GM21529 (cell line): ENCODE results near the gene RNF8.
A peak's percentile ranks its signal among the peaks of the same experiment; 100 is the strongest.
"Not testable (repeated sequence)": the region's sequence is repeated elsewhere in the genome, so short reads cannot be mapped to it uniquely, and the experiment has no call there.

Experiments used
- ATAC-seq: cut with Tn5 transposase; IDR thresholded peaks from one replicate; pipeline ENCODE4 v1.9.1; 2021; ENCODE audit not compliant: unreplicated experiment

Gene RNF8

GRCh38 chr6:37396571-37397180 lies 42.9 kb downstream of the RNF8 start:
- no peak for ATAC-seq

- no peak for ATAC-seq
Measured at GRCh38 chr6:37399131-37399530, 45.3 kb downstream of the RNF8 start.

- no peak for ATAC-seq
Measured at GRCh38 chr6:37399795-37400490, 46.2 kb downstream of the RNF8 start.

- ATAC-seq, result not testable (repeated sequence)
Measured at GRCh38 chr6:37401658-37402057, 47.9 kb downstream of the RNF8 start.

GRCh38 chr6:37406726-37407341 lies 53.1 kb downstream of the RNF8 start:
- no peak for ATAC-seq

GRCh38 chr6:37407948-37408347 lies 54.2 kb downstream of the RNF8 start:
- ATAC-seq, result no peak

- ATAC-seq, result no peak
Measured at GRCh38 chr6:37409501-37409900, 55.7 kb downstream of the RNF8 start.

- ATAC-seq, result no peak
Measured at GRCh38 chr6:37417393-37417792, 63.6 kb downstream of the RNF8 start.

GRCh38 chr6:37418722-37419121 lies 64.9 kb downstream of the RNF8 start:
- no peak for ATAC-seq

GRCh38 chr6:37426058-37426944 lies 72.5 kb downstream of the RNF8 start:
- no peak for ATAC-seq

- ATAC-seq, result no peak
Measured at GRCh38 chr6:37426945-37427510, 73.2 kb downstream of the RNF8 start.

GRCh38 chr6:37429352-37429750 lies 75.6 kb downstream of the RNF8 start:
- ATAC-seq, result no peak

- no peak for ATAC-seq
Measured at GRCh38 chr6:37432590-37432915, 78.8 kb downstream of the RNF8 start.

GRCh38 chr6:37432916-37433656 lies 79.3 kb downstream of the RNF8 start, which contains the start of gene CMTR1:
Gene CMTR1 (plus strand): TSS chr6:37433221. CDS start chr6:37435630, 2,409 bp downstream.
- peak; percentile 80 for ATAC-seq

- peak; percentile 35 for ATAC-seq
Measured at GRCh38 chr6:37433657-37434271, 80.0 kb downstream of the RNF8 start.

GRCh38 chr6:37435373-37435772 lies 81.6 kb downstream of the RNF8 start:
- ATAC-seq, result no peak

- ATAC-seq, result no peak
Measured at GRCh38 chr6:37435816-37436215, 82.0 kb downstream of the RNF8 start.

GRCh38 chr6:37438930-37439329 lies 85.1 kb downstream of the RNF8 start:
- ATAC-seq, result no peak

- ATAC-seq, result no peak
Measured at GRCh38 chr6:37441651-37442050, 87.9 kb downstream of the RNF8 start.
